Astrocyte of the cerebellum (primary cell): Measurements from ENCODE around the gene DHFR.

Source experiments
- DNase-seq: peaks from one replicate; pipeline ENCODE4 v3.0.0-alpha.2; 2011; ENCODE audit warnings: low read depth
- H3K4me3 ChIP-seq: 2 replicates; pipeline ENCODE4 v1.5.1; 2011; ENCODE audit warnings: mild to moderate bottlenecking, low read depth, low read length, moderate library complexity
- CTCF ChIP-seq: IDR thresholded peaks from 2 replicates; pipeline ENCODE4 v1.5.1; 2012; ENCODE audit warnings: low read length, low read depth, moderate library complexity, mild to moderate bottlenecking; ENCODE audit errors: missing control alignments
- in situ Hi-C: cut with HindIII; loops from 2 replicates; pipeline ENCODE4 v1.10.0; 2017; ENCODE audit warnings: low sequenced_read_pairs

Gene DHFR

GRCh38 chr5:80641353-80641752, 13.4 kb downstream of the DHFR start:
- no peak overlapping the region for H3K4me3 ChIP-seq
- TF ChIP-seq CTCF, result no peak
- no peak for DNase-seq
- in situ Hi-C loops, result no loop called here

GRCh38 chr5:80634193-80634592, 20.6 kb downstream of the DHFR start:
- no peak overlapping the region for H3K4me3 ChIP-seq
- no peak for TF ChIP-seq CTCF
- in situ Hi-C loops, result no loop called here
- no peak for DNase-seq

GRCh38 chr5:80632700-80633099, 22.1 kb downstream of the DHFR start:
- no peak for DNase-seq
- in situ Hi-C loops, result no loop called here
- no peak for TF ChIP-seq CTCF
- H3K4me3 ChIP-seq, result no peak overlapping the region

GRCh38 chr5:80631278-80632259, 23.2 kb downstream of the DHFR start:
- no peak overlapping the region for H3K4me3 ChIP-seq
- in situ Hi-C loops, result no loop called here
- TF ChIP-seq CTCF, result no peak
- DNase-seq, result no peak

- no peak for TF ChIP-seq CTCF
- H3K4me3 ChIP-seq, result no peak overlapping the region
- in situ Hi-C loops, result no loop called here
- no peak for DNase-seq
Observed at GRCh38 chr5:80629281-80629680, 25.5 kb downstream of the DHFR start.

GRCh38 chr5:80625230-80625629, 29.6 kb downstream of the DHFR start:
- TF ChIP-seq CTCF, result no peak
- DNase-seq, result no peak
- in situ Hi-C loops, result no loop called here
- no peak overlapping the region for H3K4me3 ChIP-seq
